RPMI7951 (cell line): Measurements from ENCODE around the gene ZFYVE28. TPM values are rescaled to one million over a fixed set of nuclear protein-coding genes. Genes with fewer than 3 reads are reported as not detected.

Experiments used
- DNase-seq: peaks from one replicate; pipeline ENCODE4 v3.0.0-alpha.2; 2012; ENCODE audit warnings: low read depth
- total RNA-seq: library from RNA; depleted of rRNA; stranded (reverse); fragments of >200 nt; shearing (Covaris generic); gene quantifications from 2 replicates; pipeline ENCODE4 v1.2.3, GENCODE V29; 2014

Gene ZFYVE28
- total RNA-seq, 1 experiment from 2014 or later, result 4.2 TPM

GRCh38 chr4:2333356-2333841 lies 85.0 kb downstream of the ZFYVE28 start:
- DNase-seq, result no peak

- DNase-seq, result no peak
Observed at GRCh38 chr4:2332976-2333319, 85.5 kb downstream of the ZFYVE28 start.

GRCh38 chr4:2332201-2332975 lies 86.1 kb downstream of the ZFYVE28 start:
- no peak for DNase-seq

DNA sequence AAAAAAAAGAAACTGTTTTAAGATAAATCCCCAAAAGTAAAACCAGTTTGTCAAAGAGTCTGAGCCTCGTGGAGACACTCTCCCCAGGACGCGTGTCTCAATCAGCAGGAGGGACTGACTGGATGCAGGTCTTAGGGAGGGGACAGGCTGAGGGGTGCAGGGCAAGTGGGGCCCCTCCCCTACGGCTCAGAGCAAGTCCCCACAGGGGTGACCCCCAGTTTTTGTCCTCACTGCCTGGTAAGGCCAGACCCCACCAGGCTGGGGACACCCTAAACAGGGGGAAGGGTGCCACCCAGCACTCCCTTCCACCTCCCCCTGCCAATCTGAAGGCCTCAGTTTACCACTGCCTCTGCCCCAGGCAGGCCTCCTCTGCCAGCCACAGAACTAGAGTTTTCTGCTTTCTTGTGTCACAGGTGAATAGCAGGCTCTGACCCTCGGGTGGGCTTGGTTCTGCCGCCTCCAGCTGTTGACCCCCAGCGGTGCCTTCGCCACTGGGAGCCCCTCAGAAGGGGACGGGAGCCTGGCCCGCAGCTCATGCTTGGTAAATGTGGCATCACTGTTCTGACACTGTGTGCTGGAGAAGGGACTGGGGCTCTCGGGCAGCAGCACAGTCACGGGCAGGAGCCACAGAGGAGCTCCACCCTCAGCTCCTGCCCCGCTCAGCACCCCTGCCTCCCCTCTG lies 86.8 kb downstream of the ZFYVE28 start:
- DNase-seq, result no peak

DNA sequence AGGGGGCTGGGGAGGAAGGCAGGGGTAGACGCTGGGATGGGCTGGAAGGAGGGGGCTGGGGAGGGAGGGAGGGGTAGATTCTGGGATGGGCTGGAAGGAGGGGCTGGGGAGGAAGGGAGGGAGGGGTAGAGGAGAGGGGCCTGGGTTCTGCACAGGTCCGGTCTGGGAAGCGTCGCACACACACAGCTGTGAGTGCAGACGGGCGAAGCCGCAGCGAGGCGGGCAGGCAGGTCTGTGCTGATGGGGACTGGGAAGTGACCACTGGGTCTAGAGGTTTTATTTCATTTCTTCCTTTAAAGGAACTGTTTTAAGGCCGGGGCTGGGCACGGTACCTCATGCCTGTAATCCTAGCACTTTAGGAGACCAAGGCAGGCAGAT lies 87.4 kb downstream of the ZFYVE28 start:
- DNase-seq, result no peak

- peak; percentile 88 for DNase-seq
Observed at GRCh38 chr4:2330091-2331042, 88.1 kb downstream of the ZFYVE28 start.

DNA sequence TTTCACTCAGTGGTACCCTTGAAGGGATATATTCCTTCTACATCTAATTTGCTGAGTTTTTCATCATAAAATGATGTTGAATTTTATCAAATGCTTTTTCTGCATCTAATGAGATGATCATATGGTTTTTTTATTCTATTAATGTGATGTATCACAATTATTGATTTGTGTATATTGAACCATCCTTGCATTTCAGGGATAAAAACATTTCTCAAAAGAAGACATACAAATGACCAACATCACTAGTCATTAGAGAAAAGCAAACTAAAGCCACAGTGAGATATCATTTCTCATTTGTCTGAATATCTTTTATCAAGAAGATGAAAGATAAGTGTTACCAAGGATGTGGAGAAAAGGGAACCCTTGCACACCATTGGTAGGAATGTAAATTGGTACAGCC lies 90.9 kb downstream of the ZFYVE28 start:
- DNase-seq, result no peak

GRCh38 chr4:2324891-2325290 lies 93.6 kb downstream of the ZFYVE28 start:
- DNase-seq, result no peak

GRCh38 chr4:2322841-2323240 lies 95.6 kb downstream of the ZFYVE28 start:
- peak; percentile 75 for DNase-seq

- DNase-seq, result no peak
Observed at GRCh38 chr4:2322227-2322626, 96.2 kb downstream of the ZFYVE28 start.

DNA sequence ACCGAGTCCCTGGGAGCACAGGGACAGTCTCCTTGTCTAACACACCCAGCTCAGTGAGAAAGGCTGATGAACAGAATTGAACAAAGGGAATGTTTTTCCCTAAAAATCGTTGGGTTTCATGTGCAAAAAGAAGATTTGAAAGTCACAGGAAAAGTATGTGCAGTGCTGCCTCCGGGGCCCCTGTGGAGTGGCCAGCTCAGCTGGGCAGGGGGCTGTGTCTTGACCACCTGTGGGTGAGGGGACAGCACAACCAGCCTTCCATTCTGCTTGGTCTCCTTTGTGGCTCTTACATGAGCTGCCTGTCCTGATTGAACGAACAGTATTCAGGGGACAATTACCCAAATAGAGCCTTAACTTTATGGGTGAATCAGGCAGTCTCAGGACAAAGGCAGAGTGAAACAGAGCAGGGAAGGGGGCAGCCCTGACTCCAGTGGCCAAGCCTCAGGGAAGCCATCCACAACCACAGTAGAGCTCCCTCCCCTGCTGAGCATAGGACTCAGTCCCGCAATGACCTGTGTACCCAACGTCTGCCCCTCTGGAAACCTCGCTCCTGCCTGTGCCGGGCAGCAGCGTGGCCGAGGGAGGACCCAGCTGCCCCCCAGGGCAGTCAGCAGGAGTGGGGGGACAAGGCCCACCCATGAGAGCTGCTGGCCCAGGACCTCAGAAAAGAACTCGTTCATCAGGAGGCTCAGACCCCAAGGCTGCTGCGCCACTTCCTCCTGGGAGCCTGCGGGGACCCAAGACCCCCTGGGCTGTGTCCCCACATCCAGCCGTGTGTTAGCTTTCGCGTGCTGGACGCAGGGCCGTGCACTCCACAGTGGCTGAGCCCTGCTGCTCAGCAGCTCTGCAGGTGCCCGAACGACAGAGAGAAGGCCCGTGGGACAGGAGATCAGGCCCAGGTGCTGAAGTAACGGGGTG lies 96.9 kb downstream of the ZFYVE28 start:
- DNase-seq, result no peak

- no peak for DNase-seq
Observed at GRCh38 chr4:2320746-2321145, 97.7 kb downstream of the ZFYVE28 start.

- no peak for DNase-seq
Observed at GRCh38 chr4:2320152-2320551, 98.3 kb downstream of the ZFYVE28 start.

- DNase-seq, result no peak
Observed at GRCh38 chr4:2318885-2319284, 99.6 kb downstream of the ZFYVE28 start.

GRCh38 chr4:2318476-2318875 lies 100.0 kb downstream of the ZFYVE28 start:
- no peak for DNase-seq

DNA sequence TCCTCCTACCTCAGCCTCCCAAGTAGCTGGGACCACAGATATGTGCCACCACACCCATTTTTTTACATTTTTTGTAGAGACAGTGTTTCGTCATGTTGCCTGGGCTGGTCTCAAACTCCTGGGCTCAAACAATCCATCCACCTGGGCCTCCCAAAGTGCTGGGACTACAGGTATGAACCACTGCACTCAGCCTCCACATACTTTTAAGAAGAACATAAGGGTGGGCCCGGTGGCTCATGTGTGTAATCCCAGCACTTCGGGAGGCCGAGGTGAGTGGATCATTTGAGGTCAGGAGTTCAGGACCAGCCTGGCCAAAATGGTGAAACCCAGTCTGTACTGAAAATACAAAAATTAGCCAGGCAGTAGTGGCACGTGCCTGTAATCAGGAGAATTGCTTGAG lies 105.1 kb downstream of the ZFYVE28 start:
- no peak for DNase-seq

DNA sequence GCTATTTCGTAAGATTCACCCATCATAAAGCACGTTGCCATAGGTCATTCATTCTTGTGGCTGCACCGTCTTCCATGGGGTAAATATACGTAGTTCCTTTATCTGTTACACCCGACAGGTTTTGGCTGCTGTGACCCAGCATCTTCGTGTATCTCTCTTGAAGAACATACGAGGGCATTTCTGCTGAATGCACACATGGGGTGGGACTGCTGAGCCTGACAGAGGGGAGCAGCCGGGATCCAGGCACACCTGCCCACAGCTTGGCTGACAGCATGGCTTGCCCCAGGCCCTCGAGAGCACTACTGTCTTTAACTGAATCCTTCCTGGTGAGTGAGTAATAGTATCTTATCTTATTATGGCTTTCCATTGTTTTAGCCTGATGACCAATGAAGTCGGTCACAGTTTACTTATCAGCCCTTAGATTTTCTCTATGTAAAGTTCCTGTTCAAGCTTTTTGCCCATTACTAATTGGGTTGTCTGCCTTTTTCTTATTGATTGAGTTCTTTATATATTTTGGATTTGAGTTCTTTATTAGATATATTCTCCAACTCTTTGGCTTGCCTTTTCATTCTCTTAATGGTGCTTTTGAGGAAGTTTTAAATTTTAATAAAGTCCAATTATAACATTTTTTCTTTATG lies 111.6 kb downstream of the ZFYVE28 start:
- no peak for DNase-seq

GRCh38 chr4:2305766-2306501 lies 112.5 kb downstream of the ZFYVE28 start:
- peak; percentile 51 for DNase-seq

DNA sequence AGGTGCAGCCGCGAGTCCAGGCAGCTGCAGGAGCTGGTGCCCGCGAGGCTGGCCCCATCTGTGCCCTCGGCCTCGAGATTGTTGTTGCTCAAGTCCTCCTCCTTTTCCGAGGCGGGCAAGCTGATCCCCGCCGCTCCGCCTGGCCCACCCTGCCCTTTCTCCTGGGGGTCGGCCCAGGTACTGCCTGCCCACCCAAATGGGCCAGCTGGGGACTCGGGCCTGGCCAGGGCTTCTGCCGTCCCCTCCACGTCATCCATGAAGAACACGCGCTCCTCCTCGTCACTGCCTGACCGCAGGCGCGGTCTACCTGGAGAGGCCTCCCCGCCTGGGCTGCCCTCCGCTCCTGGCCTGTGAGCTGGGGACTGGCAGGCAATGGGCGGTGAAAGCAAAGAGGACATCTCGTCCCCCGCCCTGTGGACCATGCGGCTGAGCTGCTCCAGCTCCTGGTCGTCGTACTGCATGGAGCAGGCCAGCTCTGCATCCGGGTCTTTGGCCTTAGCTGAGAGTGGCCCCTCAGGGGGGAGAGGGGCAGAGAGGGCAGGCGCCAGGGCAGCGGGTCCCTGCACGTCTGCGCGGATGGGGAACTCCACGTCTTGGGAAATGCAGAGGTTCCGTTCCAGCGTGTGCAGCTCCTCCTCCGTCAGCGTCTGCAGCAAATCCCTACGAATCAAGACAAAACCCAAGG lies 113.4 kb downstream of the ZFYVE28 start:
- DNase-seq, result no peak
